Small intestine (tissue), 16 donors: ENCODE measurements around the gene ZNF175. TPM values are rescaled to one million over a fixed set of nuclear protein-coding genes. Genes with fewer than 3 reads are reported as not detected.
A peak's percentile ranks its signal among the peaks of the same experiment; 100 is the strongest.

Experiments
- DNase-seq, 2 donors: peaks; one replicate each; pipeline versions ENCODE4 v3.0.0 to v3.0.0-alpha.2; 2013
- FAIRE-seq: peaks from 2 replicates; lab custom pipeline; 2012; peaks lifted over from hg19 to GRCh38; lab: Jason Lieb, UNC
- H3K27ac ChIP-seq, 3 donors: one replicate each; pipeline ENCODE4 v1.5.1; 2013; ENCODE audit warnings: low read length in 2 of 3, mild to moderate bottlenecking in 2 of 3, control low read depth in 1 of 3, inconsistent platforms in 1 of 3, low read depth in 1 of 3, moderate library complexity in 1 of 3
- H3K27me3 ChIP-seq, 3 donors: one replicate each; pipeline ENCODE4 v1.6.1; 2013; ENCODE audit warnings: low read length in 3 of 3, inconsistent platforms in 1 of 3; ENCODE audit not compliant: control insufficient read depth in 3 of 3, insufficient read depth in 3 of 3
- H3K36me3 ChIP-seq, 3 donors: one replicate each; pipeline ENCODE4 v1.6.1; 2013; ENCODE audit warnings: low read length in 3 of 3, inconsistent platforms in 1 of 3, low read depth in 1 of 3, mild to moderate bottlenecking in 1 of 3, moderate library complexity in 1 of 3; ENCODE audit not compliant: control insufficient read depth in 3 of 3, insufficient read depth in 2 of 3
- H3K4me1 ChIP-seq, 3 donors: one replicate each; pipeline ENCODE4 v1.6.1; 2013; ENCODE audit warnings: low read length in 2 of 3, inconsistent platforms in 1 of 3, low read depth in 1 of 3, mild to moderate bottlenecking in 1 of 3, moderate library complexity in 1 of 3; ENCODE audit not compliant: control insufficient read depth in 3 of 3, insufficient read depth in 2 of 3
- H3K4me3 ChIP-seq, 3 donors: one replicate each; pipeline ENCODE4 v1.5.1; 2013; ENCODE audit warnings: low read length in 3 of 3, control low read depth in 1 of 3, inconsistent platforms in 1 of 3, low read depth in 1 of 3, mild to moderate bottlenecking in 1 of 3, moderate library complexity in 1 of 3
- H3K9me3 ChIP-seq, 2 donors: one replicate each; pipeline ENCODE4 v1.6.1; 2013; ENCODE audit warnings: low read depth in 1 of 2, low read length in 1 of 2; ENCODE audit not compliant: control insufficient read depth in 2 of 2, insufficient read depth in 1 of 2
- WGBS, 3 donors: extraction: QIAGEN DNeasy Blood & Tissue Kit; methylation state at CpG; one replicate each; pipeline ENCODE4 v1.1.7; 2013; 5-methylcytosine and 5-hydroxymethylcytosine counted together
- long read RNA-seq, 10 donors: transcript quantifications; one replicate each; lab custom pipeline, GENCODE V29; 2026
- polyA plus RNA-seq, 4 donors: library from polyadenylated mRNA; stranded (reverse) in 3 of 4; unstranded in 1 of 4; fragments of 200-250 nt in 3 of 4; fragments of 120-200 nt in 1 of 4; gene quantifications; one replicate each; pipeline versions ENCODE4 v1.2.1 to v1.2.3, GENCODE V29; 2013
- donor health status: healthy with polysubstance abuse.
- donor health status: control.
- donor health status: control.
- donor health status: Bipolar disorder and iron deficiency.
- donor health status: healthy.

The ZNF175 gene
- 1 to 10 TPM; 1.6 to 8.9 (median 2.2) TPM for polyA plus RNA-seq
- long read RNA-seq, donor 1, full-length matches to known transcripts, result 3 of 3 reads
- long read RNA-seq, donor 1, partial matches to known transcripts, result 0 of 3 reads
- long read RNA-seq, donor 1, other reads (novel, unspliced or antisense), result 0 of 3 reads
- long read RNA-seq, donor 2, result 0 reads
- long read RNA-seq, donor 3, full-length matches to known transcripts, result 1 of 1 reads
- long read RNA-seq, donor 3, partial matches to known transcripts, result 0 of 1 reads
- long read RNA-seq, donor 3, other reads (novel, unspliced or antisense), result 0 of 1 reads
- long read RNA-seq, donor 4, result 0 reads
- long read RNA-seq, donor 5, result 0 reads
- long read RNA-seq, donor 6, partial matches to known transcripts, result 0 of 1 reads
- long read RNA-seq, donor 6, other reads (novel, unspliced or antisense), result 0 of 1 reads
- long read RNA-seq, donor 7, full-length matches to known transcripts, result 1 of 1 reads
- long read RNA-seq, donor 7, partial matches to known transcripts, result 0 of 1 reads
- long read RNA-seq, donor 7, other reads (novel, unspliced or antisense), result 0 of 1 reads
- long read RNA-seq, donor 8, result 0 reads
- long read RNA-seq, donor 9, result 0 reads
- long read RNA-seq, donor 10, partial matches to known transcripts, result 0 of 1 reads
- long read RNA-seq, donor 10, other reads (novel, unspliced or antisense), result 0 of 1 reads

- Histone ChIP-seq H3K9me3 (no peaks in the 10 kb centered on the region), H3K4me1 (peaks cover 0 to 9% (median 7%) of the 10 kb centered on the region in 3 donors), H3K27ac (peak within 1 kb of the TSS in 1 of 3 donors; percentile 53), H3K27me3 (peaks cover 0 to 2% (median 0%) of the 10 kb centered on the region in 3 donors), H3K4me3 (peak within 1 kb of the TSS; percentile 67 to 85 (median 70)), H3K36me3 (peaks cover 0 to 7% (median 6%) of the 10 kb centered on the region in 3 donors)
- WGBS, 3 donors, result 0 to 1% (median 0%) methylated on average over 30 of the region's 30 CpGs
- DNase-seq (peak; percentile 98 to 99), FAIRE-seq (peak; percentile 94)
Measured at GRCh38 chr19:51570962-51571575, at the start of gene ZNF175. Gene ZNF175, plus strand, starts transcription at chr19:51571283. Its CDS starts 2,047 bp downstream, at chr19:51573330.

GRCh38 chr19:51521357-51521756 lies 49.7 kb upstream of the ZNF175 start:
- WGBS, 3 donors, result 78 to 89% (median 85%) methylated on average over 2 of the region's 2 CpGs

GRCh38 chr19:51521781-51522180 lies 49.3 kb upstream of the ZNF175 start:
- WGBS, 3 donors, result 56 to 59% (median 57%) methylated on average over 2 of the region's 2 CpGs
- Histone ChIP-seq H3K4me3 (no peak overlapping the region), H3K9me3 (peaks cover 0 to 5% of the 10 kb centered on the region in 2 donors), H3K4me1 (no peaks in the 10 kb centered on the region), H3K27ac (no peak overlapping the region), H3K36me3 (no peaks in the 10 kb centered on the region), H3K27me3 (peaks cover 0 to 2% (median 0%) of the 10 kb centered on the region in 3 donors)
- DNase-seq (no peak), FAIRE-seq (no peak)

More at GRCh38 chr19:51521357-51521756, 49.7 kb upstream of the ZNF175 start:
- H3K4me1 ChIP-seq, result no peaks in the 10 kb centered on the region
- FAIRE-seq (no peak), DNase-seq (peak in 1 of 2 donors; percentile 7)
- peaks cover 0 to 2% (median 0%) of the 10 kb centered on the region in 3 donors for H3K27me3 ChIP-seq
- H3K36me3 ChIP-seq, result no peaks in the 10 kb centered on the region
- peaks cover 0 to 5% of the 10 kb centered on the region in 2 donors for H3K9me3 ChIP-seq
- H3K4me3 ChIP-seq, result no peak overlapping the region
- H3K27ac ChIP-seq, result no peak overlapping the region

GRCh38 chr19:51524666-51525264 lies 46.3 kb upstream of the ZNF175 start:
- Histone ChIP-seq H3K4me1 (no peaks in the 10 kb centered on the region), H3K27ac (no peak overlapping the region), H3K4me3 (no peak overlapping the region), H3K36me3 (no peaks in the 10 kb centered on the region), H3K9me3 (no peaks in the 10 kb centered on the region), H3K27me3 (peaks cover 0 to 2% (median 0%) of the 10 kb centered on the region in 3 donors)
- DNase-seq (no peak), FAIRE-seq (no peak)
- 64 to 77% (median 66%) methylated on average over 8 of the region's 8 CpGs for WGBS, 3 donors

- no peaks in the 10 kb centered on the region for H3K4me1 ChIP-seq
- DNase-seq (no peak), FAIRE-seq (no peak)
- H3K27ac ChIP-seq, result no peak overlapping the region
- no peak overlapping the region for H3K4me3 ChIP-seq
- WGBS, 3 donors, result 39 to 45% (median 42%) methylated on average over 4 of the region's 4 CpGs
- H3K36me3 ChIP-seq, result no peaks in the 10 kb centered on the region
- H3K27me3 ChIP-seq, result no peaks in the 10 kb centered on the region
- H3K9me3 ChIP-seq, result no peaks in the 10 kb centered on the region
Measured at GRCh38 chr19:51525651-51526050, 45.4 kb upstream of the ZNF175 start.

GRCh38 chr19:51529301-51529700 lies 41.8 kb upstream of the ZNF175 start:
- Histone ChIP-seq H3K4me1 (no peaks in the 10 kb centered on the region), H3K36me3 (no peaks in the 10 kb centered on the region), H3K27me3 (peaks cover 0 to 9% (median 3%) of the 10 kb centered on the region in 3 donors), H3K9me3 (no peaks in the 10 kb centered on the region), H3K4me3 (no peak overlapping the region), H3K27ac (no peak overlapping the region)
- WGBS, 3 donors, result 61 to 82% (median 71%) methylated on average over 2 of the region's 2 CpGs
- no peak for FAIRE-seq
- no peak for DNase-seq

DNA sequence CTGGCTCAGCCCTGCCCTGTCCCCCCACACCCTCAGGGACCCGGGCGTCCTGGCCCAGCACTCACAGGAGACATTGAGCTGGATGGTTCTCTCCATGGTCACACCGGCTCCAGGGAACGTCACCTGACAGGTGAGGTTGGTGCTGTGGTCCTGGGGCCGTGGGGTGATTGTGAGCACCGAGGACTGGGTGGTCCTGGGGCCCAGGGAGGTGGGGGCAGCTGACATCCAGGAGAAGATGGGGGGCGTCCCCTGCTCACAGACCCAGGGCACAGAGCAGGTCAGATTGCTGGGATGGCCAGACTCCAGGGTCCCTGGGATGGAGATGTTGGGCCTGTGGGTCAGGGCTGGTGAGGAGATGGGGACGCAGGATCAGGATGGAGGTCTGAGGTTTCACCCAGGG lies 40.5 kb upstream of the ZNF175 start:
- H3K4me3 ChIP-seq, result no peak overlapping the region
- 72 to 88% (median 88%) methylated on average over 8 of the region's 8 CpGs for WGBS, 3 donors
- no peak overlapping the region for H3K27ac ChIP-seq
- peaks cover 0 to 9% (median 3%) of the 10 kb centered on the region in 3 donors for H3K27me3 ChIP-seq
- H3K36me3 ChIP-seq, result no peaks in the 10 kb centered on the region
- no peaks in the 10 kb centered on the region for H3K9me3 ChIP-seq
- FAIRE-seq, result no peak
- H3K4me1 ChIP-seq, result no peaks in the 10 kb centered on the region
- no peak for DNase-seq
